AG20443 (cell line): Measurements from ENCODE around the gene SLC12A9.
A peak's percentile ranks its signal among the peaks of the same experiment; 100 is the strongest.
"Not testable (repeated sequence)": the region's sequence is repeated elsewhere in the genome, so short reads cannot be mapped to it uniquely, and the experiment has no call there.

Experiments
- DNase-seq: peaks from one replicate; pipeline ENCODE4 v3.0.0; 2012; ENCODE audit warnings: low spot score, mixed read lengths

Gene SLC12A9

GRCh38 chr7:100825751-100826513 is 26.6 kb upstream of the SLC12A9 start:
- DNase-seq, result peak; percentile 55

- DNase-seq, result peak; percentile 29
These were observed 25.8 kb upstream of the SLC12A9 start for GRCh38 chr7:100826514-100827329.

GRCh38 chr7:100827330-100828226 is 24.9 kb upstream of the SLC12A9 start, which contains the start of gene EPHB4:
Gene EPHB4, minus strand, starts transcription at chr7:100827523. Its CDS starts 493 bp downstream, at chr7:100827030.
- peak; percentile 86 for DNase-seq

- no peak for DNase-seq
These were observed 23.3 kb upstream of the SLC12A9 start for GRCh38 chr7:100829150-100829716.

GRCh38 chr7:100830396-100830795 is 22.1 kb upstream of the SLC12A9 start:
- no peak for DNase-seq

GRCh38 chr7:100832281-100832633 is 20.3 kb upstream of the SLC12A9 start:
- no peak for DNase-seq

GRCh38 chr7:100835903-100836811 is 16.4 kb upstream of the SLC12A9 start:
- DNase-seq, result peak; percentile 7

- DNase-seq, result no peak
These were observed 15.8 kb upstream of the SLC12A9 start for GRCh38 chr7:100836812-100837098.

GRCh38 chr7:100837099-100837836 is 15.2 kb upstream of the SLC12A9 start:
- peak; percentile 96 for DNase-seq

- DNase-seq, result peak; percentile 0
These were observed 13.2 kb upstream of the SLC12A9 start for GRCh38 chr7:100839361-100839760.

- DNase-seq, result no peak
These were observed 11.9 kb upstream of the SLC12A9 start for GRCh38 chr7:100840470-100841100.

- DNase-seq, result peak; percentile 0
These were observed 5.2 kb upstream of the SLC12A9 start for GRCh38 chr7:100847360-100847759.

GRCh38 chr7:100854146-100854895 is 1.8 kb downstream of the SLC12A9 start:
- DNase-seq, result peak; percentile 2

GRCh38 chr7:100854899-100855298 is 2.4 kb downstream of the SLC12A9 start:
- not testable (repeated sequence) for DNase-seq

- peak; percentile 1 for DNase-seq
These were observed 3.0 kb downstream of the SLC12A9 start for GRCh38 chr7:100855515-100855914.

GRCh38 chr7:100856871-100857282 is 4.4 kb downstream of the SLC12A9 start:
- DNase-seq, result peak; percentile 3

- DNase-seq, result no peak
These were observed 7.3 kb downstream of the SLC12A9 start for GRCh38 chr7:100859856-100860255.

GRCh38 chr7:100860702-100861615 is 8.4 kb downstream of the SLC12A9 start:
- no peak for DNase-seq
